CD4-positive, alpha-beta T cell (primary cell): ENCODE data around the gene NECAP2. TPM values are rescaled to one million over a fixed set of nuclear protein-coding genes. Genes with fewer than 3 reads are reported as not detected.

Experiments used
- ATAC-seq: fragments of 200-7000 bp; cut with Tn5 transposase; one replicate; pipeline ENCODE4 v1.10.0; 2022; ENCODE audit warnings: mild to moderate bottlenecking; ENCODE audit not compliant: poor library complexity
- CTCF ChIA-PET: fragments of 350-600 bp; sonication (Branson Sonifier 250); formaldehyde crosslinking; loops from one replicate; lab custom pipeline; 2021; ENCODE audit warnings: antibody characterized with exemption, inconsistent platforms; lab: Charles Lee
- POLR2A ChIA-PET: fragments of 350-600 bp; sonication (Branson Sonifier 250); formaldehyde crosslinking; loops from one replicate; lab custom pipeline; 2021; ENCODE audit warnings: antibody characterized with exemption, inconsistent platforms; lab: Charles Lee
- DNase-seq, 14 experiments: peaks; one replicate each; pipeline ENCODE4 v3.0.0-alpha.2; 2013 to 2020; ENCODE audit warnings: mixed read lengths in 2 of 14
- H3K27ac ChIP-seq, 2 donors: one replicate each; pipeline versions ENCODE4 v1.5.1 to v1.7.0; 2013; ENCODE audit warnings: low read length in 2 of 2, low read depth in 1 of 2, mild to moderate bottlenecking in 1 of 2
- H3K27me3 ChIP-seq, 2 experiments: 1 replicate in 1 of 2; 2 replicates in 1 of 2; pipeline versions ENCODE4 v1.6.1 to v1.7.0; 2013; ENCODE audit warnings: low read length in 2 of 2, control low read depth in 1 of 2, mild to moderate bottlenecking in 1 of 2, moderate library complexity in 1 of 2; ENCODE audit not compliant: insufficient read depth in 2 of 2, control insufficient read depth in 1 of 2
- H3K36me3 ChIP-seq: one replicate; pipeline ENCODE4 v1.6.1; 2013; ENCODE audit warnings: low read length, control low read depth; ENCODE audit not compliant: insufficient read depth
- H3K4me1 ChIP-seq: one replicate; pipeline ENCODE4 v1.6.1; 2013; ENCODE audit warnings: low read length, control low read depth; ENCODE audit not compliant: insufficient read depth
- H3K4me3 ChIP-seq: one replicate; pipeline ENCODE4 v1.5.1; 2013; ENCODE audit warnings: mild to moderate bottlenecking, low read length, moderate library complexity
- H3K9me3 ChIP-seq, 2 experiments: 1 replicate in 1 of 2; 2 replicates in 1 of 2; pipeline versions ENCODE4 v1.6.1 to v1.7.0; 2013; ENCODE audit warnings: low read length in 2 of 2, mild to moderate bottlenecking in 2 of 2, control low read depth in 1 of 2, moderate library complexity in 1 of 2; ENCODE audit not compliant: control insufficient read depth in 1 of 2, insufficient read depth in 1 of 2
- H3K27ac Mint-ChIP-seq: one replicate; pipeline ENCODE4 v1.8.0; 2020; ENCODE audit warnings: mixed read lengths
- H3K27me3 Mint-ChIP-seq: one replicate; pipeline ENCODE4 v1.8.0; 2021; ENCODE audit warnings: mixed read lengths
- H3K36me3 Mint-ChIP-seq: one replicate; pipeline ENCODE4 v1.8.0; 2021; ENCODE audit warnings: low read depth, mixed read lengths
- H3K4me1 Mint-ChIP-seq: one replicate; pipeline ENCODE4 v1.8.0; 2021; ENCODE audit warnings: low read depth, mixed read lengths
- H3K4me3 Mint-ChIP-seq: one replicate; pipeline ENCODE4 v1.8.0; 2020; ENCODE audit warnings: mild to moderate bottlenecking, mixed read lengths
- H3K9me3 Mint-ChIP-seq: one replicate; pipeline ENCODE4 v1.8.0; 2020; ENCODE audit warnings: mixed read lengths
- CTCF ChIP-seq: fragments of 200-600 bp; IDR thresholded peaks from one replicate; pipeline ENCODE4 v1.8.0; 2022; ENCODE audit warnings: antibody characterized with exemption, mild to moderate bottlenecking
- intact Hi-C, 2 experiments: fragments of 100-400 bp; cut with DNase I in 1 of 2; cut with micrococcal nuclease in 1 of 2; formaldehyde crosslinking; loops; one replicate each; pipeline versions ENCODE4 v1.15.1 to v1.9.0; 2023 to 2025; cut with DNase I, micrococcal nuclease
- polyA plus RNA-seq, 2 donors: library from polyadenylated mRNA; unstranded; fragments of 120-200 nt; gene quantifications; one replicate each; pipeline ENCODE4 v1.2.1, GENCODE V29; 2013
- total RNA-seq, 174 experiments: library from RNA in 2 of 174; stranded (reverse) in 2 of 174; gene quantifications; one replicate each; pipeline ENCODE4 v1.2.3 and lab custom pipeline; 2021 to 2026

NECAP2 gene
- 10 to 100 TPM; 65.8 to 66.0 TPM for total RNA-seq
- polyA plus RNA-seq (2013, experiment 1 of 2), result 121 TPM
- 128 TPM for polyA plus RNA-seq (2013, experiment 2 of 2)
- 68.3 to 259 (median 142) reads per million in 172 experiments for total RNA-seq (lab: John Stamatoyannopoulos, UW)

DNA sequence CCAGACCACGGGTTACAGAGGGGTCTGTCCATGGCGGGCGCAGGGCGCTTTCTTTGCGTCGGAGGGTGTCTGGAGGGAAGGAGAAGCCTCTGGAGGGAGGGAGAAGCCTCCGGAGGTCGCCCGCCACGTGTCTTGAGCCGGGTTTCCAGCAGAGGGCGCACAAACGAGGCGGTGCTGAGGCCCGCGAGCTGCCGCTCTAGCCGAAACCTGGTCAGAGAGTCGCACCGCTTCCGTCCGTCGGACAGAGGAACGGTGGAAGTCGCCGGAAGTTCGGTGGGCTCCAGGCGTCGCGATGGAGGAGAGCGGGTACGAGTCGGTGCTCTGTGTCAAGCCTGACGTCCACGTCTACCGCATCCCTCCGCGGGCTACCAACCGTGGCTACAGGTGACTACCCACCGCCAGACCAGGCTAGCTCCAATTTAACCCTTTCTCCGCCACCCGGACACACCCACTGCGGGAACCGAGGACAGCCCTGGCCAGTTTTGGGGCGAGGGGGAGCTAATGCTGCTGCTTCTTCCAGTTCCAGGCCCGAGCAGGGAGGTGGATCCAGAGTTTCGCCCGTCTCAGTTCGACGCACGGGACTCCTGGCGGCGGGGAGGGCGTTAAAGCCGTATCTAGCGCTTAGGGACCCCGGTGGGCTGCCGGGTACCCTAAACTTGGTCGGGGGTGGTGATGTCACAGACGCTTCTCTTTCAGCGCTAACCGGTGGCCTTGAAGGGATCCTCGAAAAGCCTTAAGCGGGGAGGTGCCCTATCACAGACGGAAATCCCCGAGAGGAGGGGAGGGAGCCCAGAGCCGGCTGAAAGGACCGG is at the start of gene NECAP2:
Gene NECAP2, plus strand, starts transcription at position 255 of the 812 bp plus-strand sequence. Its CDS starts 38 bp downstream, at position 293.
- peaks cover 52% of the 10 kb centered on the region for H3K36me3 Mint-ChIP-seq
- peaks cover 33% of the 10 kb centered on the region for H3K4me1 Mint-ChIP-seq
- DNase-seq (peak; percentile 86 to 96 (median 93)), ATAC-seq (peak; percentile 80)
- peaks cover 37% of the 10 kb centered on the region for H3K36me3 ChIP-seq
- no peaks in the 10 kb centered on the region for H3K27me3 ChIP-seq
- H3K4me3 Mint-ChIP-seq, result peak within 1 kb of the TSS; percentile 99
- peak within 1 kb of the TSS; percentile 98 to 100 for H3K27ac ChIP-seq
- no peaks in the 10 kb centered on the region for H3K9me3 Mint-ChIP-seq
- no peaks in the 10 kb centered on the region for H3K9me3 ChIP-seq
- H3K4me3 ChIP-seq, result peak within 1 kb of the TSS; percentile 82
- H3K27me3 Mint-ChIP-seq, result no peaks in the 10 kb centered on the region
- intact Hi-C loops, result loop anchor here (2.0 to 10.0 kb wide), 5 partner anchors 54 to 174 kb away; partner anchors contain the start of genes SZRD1 (in 2 of the 2) and FBXO42 (in 1 of the 2)
- peak within 1 kb of the TSS; percentile 97 for H3K27ac Mint-ChIP-seq
- CTCF ChIA-PET, result interaction anchor here (0.7 to 1.9 kb wide), 11 partner anchors 9 to 203 kb away, joined by 3 to 13 read pairs (median 5); partner anchors contain the start of gene FBXO42
- POLR2A ChIA-PET, result interaction anchor here (0.6 to 3.0 kb wide), 17 partner anchors 9 to 607 kb away, joined by 3 to 39 read pairs (median 4); partner anchors contain the start of genes FBXO42 and SZRD1
- peaks cover 45% of the 10 kb centered on the region for H3K4me1 ChIP-seq
- TF ChIP-seq CTCF, result peak; percentile 84

DNA sequence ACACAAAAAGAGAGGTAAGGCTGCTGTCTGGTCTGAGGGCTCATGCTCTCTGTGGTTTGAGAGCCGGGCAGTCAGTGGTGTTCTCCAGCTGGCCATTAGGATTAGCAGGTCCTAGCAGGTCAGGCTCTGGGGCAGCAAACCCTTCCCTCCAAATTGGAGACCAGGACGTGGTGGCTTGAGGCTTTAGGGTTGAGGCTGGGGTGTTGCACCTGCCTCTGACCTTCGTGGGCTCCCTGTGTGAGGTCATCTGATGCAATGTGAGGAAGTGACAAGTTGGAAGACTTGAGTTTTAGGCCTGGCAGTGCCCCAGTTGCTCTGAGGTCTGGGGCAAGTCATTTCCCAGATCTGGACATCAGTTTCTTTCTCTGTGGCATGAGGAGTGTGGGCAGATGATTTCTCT is 49.1 kb upstream of the NECAP2 start:
- ChIA-PET CTCF (no interaction called here), POLR2A (interaction anchor here (1.0 kb wide), 1 partner anchor 11 kb away, joined by 6 read pairs; no protein-coding TSS in a partner anchor)
- H3K27ac Mint-ChIP-seq, result peak overlapping the region; percentile 60
- no peaks in the 10 kb centered on the region for H3K27me3 Mint-ChIP-seq
- H3K4me1 Mint-ChIP-seq, result peaks cover 45% of the 10 kb centered on the region
- H3K4me3 ChIP-seq, result no peak overlapping the region
- DNase-seq (no peak), ATAC-seq (no peak)
- intact Hi-C loops, result no loop called here
- no peak overlapping the region for H3K4me3 Mint-ChIP-seq
- no peak for TF ChIP-seq CTCF
- H3K27ac ChIP-seq, result no peak overlapping the region
- H3K36me3 ChIP-seq, result peaks cover 54% of the 10 kb centered on the region
- no peaks in the 10 kb centered on the region for H3K9me3 ChIP-seq
- peaks cover 56% of the 10 kb centered on the region for H3K4me1 ChIP-seq
- no peaks in the 10 kb centered on the region for H3K9me3 Mint-ChIP-seq
- peaks cover 60% of the 10 kb centered on the region for H3K36me3 Mint-ChIP-seq
- no peaks in the 10 kb centered on the region for H3K27me3 ChIP-seq

GRCh38 chr1:16392740-16393569 is 47.6 kb upstream of the NECAP2 start:
- peaks cover 67% of the 10 kb centered on the region for H3K36me3 ChIP-seq
- no peaks in the 10 kb centered on the region for H3K27me3 ChIP-seq
- ATAC-seq (no peak), DNase-seq (no peak)
- CTCF ChIA-PET, result no interaction called here
- Mint-ChIP-seq H3K27me3 (no peaks in the 10 kb centered on the region), H3K4me1 (peaks cover 31% of the 10 kb centered on the region), H3K36me3 (peaks cover 74% of the 10 kb centered on the region), H3K9me3 (no peaks in the 10 kb centered on the region), H3K4me3 (no peak overlapping the region), H3K27ac (peak overlapping the region; percentile 60)
- no peak for TF ChIP-seq CTCF
- no peaks in the 10 kb centered on the region for H3K9me3 ChIP-seq
- POLR2A ChIA-PET, result interaction anchor here (1.3 kb wide), 1 partner anchor 14 kb away, joined by 3 read pairs; no protein-coding TSS in a partner anchor
- H3K27ac ChIP-seq, result no peak overlapping the region
- H3K4me3 ChIP-seq, result no peak overlapping the region
- intact Hi-C loops, result no loop called here
- H3K4me1 ChIP-seq, result peaks cover 41% of the 10 kb centered on the region
